Fibroblast of skin of abdomen (primary cell): ENCODE data around the gene AHR.
"Not testable (repeated sequence)": the region's sequence is repeated elsewhere in the genome, so short reads cannot be mapped to it uniquely, and the experiment has no call there.

Source experiments
- DNase-seq: peaks from one replicate; pipeline ENCODE4 v3.0.0-alpha.2; 2013

AHR gene

DNA sequence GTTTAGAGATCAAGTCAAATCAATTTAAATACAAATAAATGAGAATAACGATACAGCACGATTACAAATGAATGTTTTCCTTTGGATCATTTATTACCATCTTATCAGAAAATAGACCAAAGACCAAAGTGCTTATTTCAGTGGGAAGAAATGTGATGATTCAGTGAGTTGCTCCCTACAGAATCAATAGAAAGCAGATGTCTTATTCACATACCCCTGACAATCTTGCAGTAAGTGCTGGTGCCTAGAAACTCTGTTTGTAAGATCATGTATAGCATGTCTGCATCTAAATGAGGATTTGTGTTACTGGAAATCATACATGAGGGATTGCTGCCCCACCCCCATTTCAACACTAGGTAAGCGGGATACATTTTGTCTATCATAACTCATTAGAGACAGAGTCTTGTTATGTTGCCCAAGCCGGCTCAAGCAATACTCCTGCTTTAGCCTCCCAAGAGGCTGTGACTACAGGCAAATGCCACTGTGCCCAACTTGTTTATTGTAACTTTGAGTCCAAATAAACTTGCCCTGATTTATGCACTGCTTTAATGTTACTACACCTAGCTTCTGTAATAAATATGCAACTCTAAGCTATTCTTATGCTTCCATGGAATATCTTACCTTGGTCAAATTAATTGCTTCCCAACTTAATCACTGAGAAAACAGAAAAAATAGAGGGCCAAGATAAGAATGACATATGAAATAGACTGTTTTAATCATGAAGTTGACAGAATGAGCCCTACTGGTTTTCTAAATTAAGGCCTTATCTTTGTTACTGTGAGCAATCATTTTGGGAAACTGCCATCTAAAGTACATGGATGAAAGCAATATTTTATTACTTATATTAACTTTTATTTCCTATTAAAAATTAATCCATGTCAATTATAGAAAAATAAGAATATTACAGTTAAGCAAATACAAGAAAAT lies 82.5 kb downstream of the AHR start:
- DNase-seq: peak; percentile 79

DNA sequence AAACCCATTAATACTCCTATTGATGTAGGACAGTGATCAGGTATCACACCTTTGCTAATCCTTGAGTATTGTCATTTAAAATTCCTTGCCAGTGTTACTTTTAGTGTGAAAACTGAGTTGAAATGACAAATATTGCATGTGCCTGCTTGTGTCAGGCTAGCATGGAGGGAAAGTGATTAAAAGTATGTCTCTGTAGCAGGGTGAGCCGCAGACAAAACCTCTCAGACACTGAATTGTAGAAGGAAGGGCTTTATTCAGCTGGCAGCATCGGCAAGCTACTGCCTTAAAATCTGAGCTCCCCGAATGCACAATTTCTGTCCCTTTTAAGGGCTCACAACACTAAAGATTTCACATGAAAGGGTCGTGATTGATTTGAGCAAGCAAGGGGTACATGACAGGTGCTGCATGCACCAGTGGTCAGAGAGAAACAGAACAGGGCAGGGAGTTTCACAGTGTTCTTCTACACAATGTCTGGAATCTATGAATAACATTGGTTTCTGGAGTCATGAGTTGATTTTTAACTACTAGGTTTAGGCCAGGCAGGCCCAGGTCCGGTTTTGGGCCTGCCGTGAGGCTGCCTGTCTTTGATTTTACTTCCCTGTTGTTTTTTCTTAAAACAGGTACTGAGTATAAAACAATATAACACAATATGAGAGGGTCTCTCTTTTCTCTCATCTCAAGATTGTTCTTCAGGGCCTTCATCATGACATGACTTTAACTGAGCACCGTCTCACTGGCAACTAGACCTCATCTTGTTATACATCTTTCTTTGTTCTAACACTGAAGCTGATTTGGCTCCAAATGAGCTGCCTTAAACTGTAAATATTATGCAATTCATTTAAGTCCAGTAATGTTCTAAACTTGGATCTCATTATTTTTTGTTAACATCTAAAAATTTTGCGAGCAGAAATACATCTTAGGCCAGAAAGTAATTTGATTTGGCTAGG lies 84.2 kb downstream of the AHR start:
- DNase-seq: not testable (repeated sequence)

DNA sequence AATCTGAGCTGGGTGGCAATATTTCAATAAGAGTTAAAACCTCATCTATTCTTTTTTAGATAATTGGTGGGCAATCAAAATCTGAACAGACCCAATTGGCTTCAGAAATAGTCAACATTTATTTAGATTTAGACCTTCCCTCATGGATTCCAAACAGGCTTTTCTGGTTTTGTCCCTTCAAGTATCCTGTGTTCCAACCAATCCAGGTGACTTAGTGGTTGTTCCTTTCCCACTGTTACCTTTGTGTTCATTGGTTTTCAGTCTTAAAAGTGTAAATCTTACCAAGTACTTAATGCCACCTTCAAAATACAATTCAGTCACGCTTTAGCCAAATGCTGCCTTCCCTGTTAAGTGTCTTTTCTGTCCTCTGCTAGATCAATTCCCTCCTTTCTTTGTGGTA lies 85.9 kb downstream of the AHR start:
- DNase-seq: no peak

DNA sequence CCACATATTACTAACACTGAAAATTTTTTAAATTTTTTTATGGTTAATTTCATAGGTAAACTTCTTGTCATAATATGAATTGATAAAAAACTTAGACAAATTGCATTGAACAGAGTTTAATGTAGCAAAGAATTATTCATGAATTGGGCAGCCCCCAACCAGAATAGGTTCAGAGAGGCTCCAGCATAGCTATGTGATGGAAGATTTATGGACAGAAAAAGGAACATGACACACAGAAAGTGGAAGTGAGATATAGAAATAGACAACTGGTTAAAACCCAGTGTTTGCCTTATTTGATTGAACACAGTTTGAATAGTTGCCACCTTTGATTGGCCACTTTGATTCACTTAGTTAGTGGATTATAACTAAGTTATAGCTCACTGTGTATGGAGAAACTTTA lies 87.2 kb downstream of the AHR start:
- no peak for DNase-seq

DNA sequence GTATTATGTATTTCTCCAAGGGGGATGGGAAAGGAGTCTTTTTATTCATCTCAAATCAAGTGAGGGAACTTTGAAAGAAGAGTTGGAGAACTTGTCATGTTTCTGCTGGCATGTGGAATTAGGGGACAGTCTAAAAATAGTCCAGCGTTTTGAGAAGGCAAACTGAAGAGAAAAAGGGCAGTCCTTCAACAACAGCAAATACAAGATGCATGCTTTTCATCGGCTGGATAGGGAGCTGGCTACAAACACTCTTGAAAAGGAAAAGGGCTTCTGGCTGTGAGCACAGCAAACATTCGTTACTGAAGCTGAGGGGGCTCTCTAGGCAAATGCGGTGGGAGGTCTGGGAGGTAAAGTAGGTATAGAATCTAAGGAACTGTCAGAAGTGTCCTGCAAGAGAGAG lies 91.9 kb downstream of the AHR start:
- no peak for DNase-seq

DNA sequence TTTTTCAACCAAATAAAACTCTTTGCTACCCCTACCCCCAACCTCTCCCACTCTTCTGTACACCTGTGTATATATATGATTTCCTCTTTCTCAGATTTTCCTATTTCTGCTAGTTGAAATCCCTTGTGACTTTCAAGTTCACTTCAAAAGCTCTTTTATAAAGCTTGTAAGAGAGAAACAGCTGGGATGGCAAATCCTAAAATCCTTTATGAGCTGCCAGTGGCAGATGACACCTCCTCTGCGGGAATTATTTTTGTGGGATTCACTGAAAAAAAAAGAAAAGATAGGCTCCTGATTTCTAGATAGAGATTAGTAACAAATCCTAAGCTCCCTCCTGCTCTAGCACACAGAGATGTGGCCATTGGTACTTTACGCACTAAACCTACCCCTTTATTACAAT lies 92.9 kb downstream of the AHR start:
- DNase-seq: no peak

DNA sequence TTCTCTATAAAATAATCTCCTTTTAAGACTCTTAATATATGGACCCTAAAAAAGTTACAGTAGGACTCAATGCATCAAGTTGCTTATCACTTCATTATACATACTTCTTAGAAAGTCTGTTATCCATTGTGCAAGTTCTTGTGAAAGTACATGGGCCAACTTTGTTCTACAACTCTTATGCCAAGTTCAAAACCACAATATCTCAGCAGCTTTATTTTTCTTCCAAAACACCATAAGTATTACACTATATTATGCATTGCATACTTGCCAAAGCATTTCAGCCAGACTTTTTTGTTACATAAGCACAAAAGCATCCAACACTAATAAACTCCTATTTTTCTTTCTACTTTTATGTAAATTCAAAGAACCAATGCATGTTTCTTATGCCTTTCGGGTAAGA lies 94.4 kb downstream of the AHR start:
- DNase-seq: peak; percentile 88

DNA sequence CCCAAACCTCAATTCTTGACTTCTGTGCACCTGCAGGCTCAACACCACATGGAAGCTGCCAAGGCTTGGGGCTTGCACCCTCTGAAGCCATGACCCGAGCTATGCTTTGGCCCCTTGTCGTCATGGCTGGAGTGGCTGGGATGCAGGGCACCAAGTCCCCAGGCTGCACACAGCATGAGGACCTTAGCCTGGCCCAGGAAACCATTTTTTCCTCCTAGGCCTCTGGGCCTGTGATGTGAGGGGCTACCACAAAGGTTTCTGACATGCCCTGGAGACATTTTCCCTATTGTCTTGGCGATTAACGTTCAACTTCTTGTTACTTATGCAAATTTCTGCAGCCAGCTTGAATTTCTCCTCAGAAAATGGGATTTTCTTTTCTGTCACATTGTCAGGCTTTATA lies 96.1 kb downstream of the AHR start:
- DNase-seq: not testable (repeated sequence)
